ENCODE results near the gene CTSH. TPM values are rescaled to one million over a fixed set of nuclear protein-coding genes. Genes with fewer than 3 reads are reported as not detected.
A peak's percentile ranks its signal among the peaks of the same experiment; 100 is the strongest.

CTSH gene
- 10 to 100 TPM; 44.3 to 45.6 TPM for total RNA-seq
- polyA plus RNA-seq (ENCODE audit: insufficient read depth, low read depth, low replicate concordance): 152 TPM
- long read RNA-seq, donor 1, transcript CTSH-201 (12 exons, 2,190 nt): major isoform, 17 of 17 reads
- long read RNA-seq, donor 1, partial matches to known transcripts: 0 of 17 reads
- long read RNA-seq, donor 1, other reads (novel, unspliced or antisense): 0 of 17 reads
- long read RNA-seq, donor 2, transcript CTSH-201 (12 exons, 2,190 nt): major isoform, 9 of 10 reads
- long read RNA-seq, donor 2, partial matches to known transcripts: 0 of 10 reads
- long read RNA-seq, donor 2, other reads (novel, unspliced or antisense): 0 of 10 reads

GRCh38 chr15:78944669-78945407 is at the start of gene CTSH:
TSS of gene CTSH (minus strand) at chr15:78945046. CDS start at chr15:78944981, 65 bp downstream.
- peak within 1 kb of the TSS; percentile 33 to 68 for H3K27ac ChIP-seq

GRCh38 chr15:78993931-78994530 is 49.2 kb upstream of the CTSH start:
- Histone ChIP-seq H3K4me3 (no peak overlapping the region), H3K36me3 (ENCODE audit: low read depth, missing control alignments) (no peaks in the 10 kb centered on the region), H3K9me3 (no peaks in the 10 kb centered on the region), H3K4me1 (peaks cover 3% of the 10 kb centered on the region), H3K27me3 (no peaks in the 10 kb centered on the region), H3K27ac (no peak overlapping the region)
- 79 to 81% methylated on average over 4 to 10 of the region's 10 CpGs for WGBS, 2 donors
- no peak for TF ChIP-seq POLR2A (IDR thresholded peaks at IDR 0.05)
- TF ChIP-seq CTCF (IDR thresholded peaks at IDR 0.05): no peak
- intact Hi-C loops (cut with DNase I; ENCODE audit: low total_unique reads): no loop called here
- DNase-seq: no peak

More at GRCh38 chr15:78944669-78945407, at the start of gene CTSH:
- no peak for TF ChIP-seq CTCF (IDR thresholded peaks at IDR 0.05)
- WGBS, 2 donors: 2 to 8% methylated on average over 8 to 33 of the region's 71 CpGs
- peak; percentile 82 for DNase-seq
- Histone ChIP-seq H3K4me3 (peak within 1 kb of the TSS; percentile 45 to 67), H3K36me3 (ENCODE audit: low read depth, missing control alignments) (no peaks in the 10 kb centered on the region), H3K9me3 (no peaks in the 10 kb centered on the region), H3K27me3 (no peaks in the 10 kb centered on the region), H3K4me1 (no peaks in the 10 kb centered on the region)
- intact Hi-C loops (cut with DNase I; ENCODE audit: low total_unique reads): no loop called here

GRCh38 chr15:78993257-78993930 is 48.5 kb upstream of the CTSH start:
- H3K4me3 ChIP-seq: no peak overlapping the region
- intact Hi-C loops (cut with DNase I; ENCODE audit: low total_unique reads): no loop called here
- H3K36me3 ChIP-seq (ENCODE audit: low read depth, missing control alignments): no peaks in the 10 kb centered on the region
- no peak for DNase-seq
- no peak overlapping the region for H3K27ac ChIP-seq
- 86 to 99% methylated on average over 2 to 4 of the region's 4 CpGs for whole genome bisulfite sequencing, 2 donors
- peaks cover 3% of the 10 kb centered on the region for H3K4me1 ChIP-seq
- H3K9me3 ChIP-seq: no peaks in the 10 kb centered on the region
- H3K27me3 ChIP-seq: no peaks in the 10 kb centered on the region
- no peak for TF ChIP-seq CTCF (IDR thresholded peaks at IDR 0.05)
- TF ChIP-seq POLR2A (IDR thresholded peaks at IDR 0.05): no peak

- Histone ChIP-seq H3K27ac (no peak overlapping the region), H3K9me3 (no peaks in the 10 kb centered on the region), H3K27me3 (no peaks in the 10 kb centered on the region), H3K4me1 (peaks cover 3% of the 10 kb centered on the region), H3K4me3 (no peak overlapping the region), H3K36me3 (ENCODE audit: low read depth, missing control alignments) (no peaks in the 10 kb centered on the region)
- no peak for TF ChIP-seq CTCF (IDR thresholded peaks at IDR 0.05)
- peak; percentile 45 for DNase-seq
- WGBS, 2 donors: 84 to 94% methylated on average over 9 to 17 of the region's 17 CpGs
- intact Hi-C loops (cut with DNase I; ENCODE audit: low total_unique reads): no loop called here
Observed at GRCh38 chr15:78992416-78993256, 47.8 kb upstream of the CTSH start.
